Duodenal mucosa (tissue), 2 donors: Measurements from ENCODE around the gene FAM98C.
"Not testable (repeated sequence)": the region's sequence is repeated elsewhere in the genome, so short reads cannot be mapped to it uniquely, and the experiment has no call there.

Experiments used
- H3K27ac ChIP-seq: one replicate; pipeline ENCODE4 v1.7.0; 2013; ENCODE audit warnings: low read depth, low read length
- H3K27me3 ChIP-seq, 2 donors: one replicate each; pipeline ENCODE4 v1.7.0; 2013; ENCODE audit warnings: low read length in 2 of 2, control low read depth in 1 of 2; ENCODE audit not compliant: insufficient read depth in 2 of 2, control insufficient read depth in 1 of 2
- H3K36me3 ChIP-seq, 2 donors: one replicate each; pipeline ENCODE4 v1.7.0; 2013; ENCODE audit warnings: low read length in 2 of 2, control low read depth in 1 of 2; ENCODE audit not compliant: insufficient read depth in 2 of 2, control insufficient read depth in 1 of 2
- H3K4me1 ChIP-seq, 2 donors: one replicate each; pipeline ENCODE4 v1.7.0; 2013; ENCODE audit warnings: low read length in 2 of 2, control low read depth in 1 of 2; ENCODE audit not compliant: insufficient read depth in 2 of 2, control insufficient read depth in 1 of 2
- H3K4me3 ChIP-seq, 2 donors: one replicate each; pipeline ENCODE4 v1.7.0; 2013; ENCODE audit warnings: low read length in 2 of 2, low read depth in 1 of 2
- H3K9ac ChIP-seq, 2 donors: one replicate each; pipeline ENCODE4 v1.7.0; 2013; ENCODE audit warnings: low read length in 2 of 2, low read depth in 1 of 2
- H3K9me3 ChIP-seq, 2 donors: one replicate each; pipeline ENCODE4 v1.7.0; 2013; ENCODE audit warnings: low read length in 2 of 2, control low read depth in 1 of 2; ENCODE audit not compliant: control insufficient read depth in 1 of 2

Gene FAM98C

GRCh38 chr19:38362946-38363688 lies 39.8 kb upstream of the FAM98C start:
- peaks cover 7 to 15% of the 10 kb centered on the region in 2 donors for H3K4me1 ChIP-seq
- not testable (repeated sequence) for H3K9ac ChIP-seq, H3K27ac ChIP-seq, H3K9me3 ChIP-seq, H3K36me3 ChIP-seq
- peak overlapping the region in 1 of 2 donors; percentile 79 for H3K4me3 ChIP-seq
- H3K27me3 ChIP-seq, result peaks cover 27 to 31% of the 10 kb centered on the region in 2 donors

GRCh38 chr19:38367041-38367440 lies 35.9 kb upstream of the FAM98C start:
- Histone ChIP-seq H3K4me1 (peaks cover 10 to 13% of the 10 kb centered on the region in 2 donors), H3K9ac (no peak overlapping the region), H3K4me3 (no peak overlapping the region), H3K9me3 (no peaks in the 10 kb centered on the region), H3K27ac (no peak overlapping the region), H3K27me3 (peaks cover 0 to 10% of the 10 kb centered on the region in 2 donors), H3K36me3 (no peaks in the 10 kb centered on the region)

GRCh38 chr19:38369584-38369983 lies 33.3 kb upstream of the FAM98C start:
- H3K4me1 ChIP-seq, result peaks cover 4 to 9% of the 10 kb centered on the region in 2 donors
- H3K9ac ChIP-seq, result no peak overlapping the region
- H3K27me3 ChIP-seq, result peaks cover 0 to 10% of the 10 kb centered on the region in 2 donors
- H3K9me3 ChIP-seq, result no peaks in the 10 kb centered on the region
- no peaks in the 10 kb centered on the region for H3K36me3 ChIP-seq
- H3K4me3 ChIP-seq, result no peak overlapping the region
- H3K27ac ChIP-seq, result no peak overlapping the region

- Histone ChIP-seq H3K9me3 (no peaks in the 10 kb centered on the region), H3K36me3 (no peaks in the 10 kb centered on the region), H3K9ac (no peak overlapping the region), H3K4me3 (no peak overlapping the region), H3K4me1 (peaks cover 4 to 9% of the 10 kb centered on the region in 2 donors), H3K27me3 (peaks cover 0 to 10% of the 10 kb centered on the region in 2 donors), H3K27ac (no peak overlapping the region)
Measured at GRCh38 chr19:38370299-38370698, 32.6 kb upstream of the FAM98C start.

- H3K4me3 ChIP-seq, result no peak overlapping the region
- H3K36me3 ChIP-seq, result peaks cover 0 to 3% of the 10 kb centered on the region in 2 donors
- H3K9ac ChIP-seq, result no peak overlapping the region
- no peak overlapping the region for H3K27ac ChIP-seq
- H3K9me3 ChIP-seq, result no peaks in the 10 kb centered on the region
- H3K27me3 ChIP-seq, result peaks cover 0 to 10% of the 10 kb centered on the region in 2 donors
- H3K4me1 ChIP-seq, result peaks cover 12 to 16% of the 10 kb centered on the region in 2 donors
Measured at GRCh38 chr19:38371081-38371480, 31.8 kb upstream of the FAM98C start.

GRCh38 chr19:38373907-38374331 lies 29.0 kb upstream of the FAM98C start:
- Histone ChIP-seq H3K9ac (peak overlapping the region; percentile 56 to 73), H3K4me1 (peaks cover 13 to 25% of the 10 kb centered on the region in 2 donors), H3K4me3 (peak overlapping the region; percentile 73 to 75), H3K27me3 (no peaks in the 10 kb centered on the region), H3K27ac (peak overlapping the region; percentile 70), H3K9me3 (no peaks in the 10 kb centered on the region), H3K36me3 (peaks cover under 1 to 17% of the 10 kb centered on the region in 2 donors)

- Histone ChIP-seq H3K4me3 (peak within 1 kb of the TSS; percentile 83 to 88), H3K9ac (peak within 1 kb of the TSS; percentile 73 to 97), H3K27me3 (no peaks in the 10 kb centered on the region), H3K9me3 (no peaks in the 10 kb centered on the region), H3K4me1 (peaks cover 13 to 25% of the 10 kb centered on the region in 2 donors), H3K36me3 (peaks cover 4 to 23% of the 10 kb centered on the region in 2 donors), H3K27ac (peak within 1 kb of the TSS; percentile 79)
Measured at GRCh38 chr19:38374332-38375097, 28.4 kb upstream of the FAM98C start, which contains the start of gene PSMD8. TSS of gene PSMD8 (plus strand) at chr19:38374571. CDS start at chr19:38374602, 31 bp downstream.

GRCh38 chr19:38375098-38375493 lies 27.8 kb upstream of the FAM98C start:
- H3K27ac ChIP-seq, result peak overlapping the region; percentile 79
- peaks cover 4 to 29% of the 10 kb centered on the region in 2 donors for H3K36me3 ChIP-seq
- no peaks in the 10 kb centered on the region for H3K27me3 ChIP-seq
- peak overlapping the region; percentile 83 to 88 for H3K4me3 ChIP-seq
- peaks cover 13 to 24% of the 10 kb centered on the region in 2 donors for H3K4me1 ChIP-seq
- no peaks in the 10 kb centered on the region for H3K9me3 ChIP-seq
- H3K9ac ChIP-seq, result peak overlapping the region; percentile 67 to 97

- H3K36me3 ChIP-seq, result peaks cover 5 to 34% of the 10 kb centered on the region in 2 donors
- peak overlapping the region; percentile 67 to 97 for H3K9ac ChIP-seq
- H3K4me1 ChIP-seq, result peaks cover 9 to 20% of the 10 kb centered on the region in 2 donors
- H3K27me3 ChIP-seq, result no peaks in the 10 kb centered on the region
- H3K4me3 ChIP-seq, result peak overlapping the region; percentile 83 to 88
- H3K9me3 ChIP-seq, result no peaks in the 10 kb centered on the region
- H3K27ac ChIP-seq, result no peak overlapping the region
Measured at GRCh38 chr19:38375748-38376147, 27.1 kb upstream of the FAM98C start.

GRCh38 chr19:38376576-38376975 lies 26.3 kb upstream of the FAM98C start:
- Histone ChIP-seq H3K4me1 (peaks cover 9 to 20% of the 10 kb centered on the region in 2 donors), H3K36me3 (peaks cover 13 to 43% of the 10 kb centered on the region in 2 donors), H3K9me3 (no peaks in the 10 kb centered on the region), H3K27ac (no peak overlapping the region), H3K27me3 (no peaks in the 10 kb centered on the region), H3K9ac (no peak overlapping the region), H3K4me3 (peak overlapping the region in 1 of 2 donors; percentile 83)
